HEK293 (cell line): Measurements from ENCODE around the gene SCOC.
A peak's percentile ranks its signal among the peaks of the same experiment; 100 is the strongest.

Experiments used
- BCL11B ChIP-seq: fragments of 450-650 bp; formaldehyde crosslinking; IDR thresholded peaks from 2 replicates; pipeline ENCODE4 v1.5.1; 2016; ENCODE audit warnings: low read depth, missing biosample characterization, missing genetic modification characterization
- KLF16 ChIP-seq: fragments of 450-650 bp; formaldehyde crosslinking; IDR thresholded peaks from 2 replicates; pipeline ENCODE4 v1.5.1; 2017; ENCODE audit warnings: missing biosample characterization, missing genetic modification characterization
- KLF8 ChIP-seq: fragments of 450-650 bp; formaldehyde crosslinking; IDR thresholded peaks from 2 replicates; pipeline ENCODE4 v1.5.1; 2016; ENCODE audit warnings: missing biosample characterization, missing genetic modification characterization
- ZBTB20 ChIP-seq: fragments of 450-650 bp; formaldehyde crosslinking; IDR thresholded peaks from 2 replicates; pipeline ENCODE4 v1.5.1; 2016; ENCODE audit warnings: missing biosample characterization, missing genetic modification characterization
- ZBTB48 ChIP-seq: fragments of 450-650 bp; formaldehyde crosslinking; IDR thresholded peaks from 2 replicates; pipeline ENCODE4 v1.5.1; 2016; ENCODE audit warnings: missing biosample characterization, missing genetic modification characterization
- ZBTB8A ChIP-seq: fragments of 450-650 bp; formaldehyde crosslinking; IDR thresholded peaks from 2 replicates; pipeline ENCODE4 v1.5.1; 2016; ENCODE audit warnings: missing biosample characterization, missing genetic modification characterization
- ZEB2 ChIP-seq: fragments of 450-650 bp; formaldehyde crosslinking; IDR thresholded peaks from 2 replicates; pipeline ENCODE4 v1.5.1; 2016; ENCODE audit warnings: missing biosample characterization, missing genetic modification characterization
- ZIC2 ChIP-seq: fragments of 450-650 bp; formaldehyde crosslinking; IDR thresholded peaks from 2 replicates; pipeline ENCODE4 v1.5.1; 2016; ENCODE audit warnings: missing biosample characterization, missing genetic modification characterization
- ZNF140 ChIP-seq: fragments of 450-650 bp; formaldehyde crosslinking; IDR thresholded peaks from 2 replicates; pipeline ENCODE4 v1.5.1; 2016; ENCODE audit warnings: missing biosample characterization, missing genetic modification characterization
- ZNF155 ChIP-seq: fragments of 450-650 bp; formaldehyde crosslinking; IDR thresholded peaks from 2 replicates; pipeline ENCODE4 v1.5.1; 2016; ENCODE audit warnings: missing biosample characterization, missing genetic modification characterization
- ZNF24 ChIP-seq: fragments of 450-650 bp; formaldehyde crosslinking; IDR thresholded peaks from 2 replicates; pipeline ENCODE4 v1.5.1; 2016; ENCODE audit warnings: missing biosample characterization, missing genetic modification characterization
- ZNF354C ChIP-seq: fragments of 450-650 bp; formaldehyde crosslinking; IDR thresholded peaks from 2 replicates; pipeline ENCODE4 v1.5.1; 2016; ENCODE audit warnings: missing biosample characterization, missing genetic modification characterization, low read depth, borderline replicate concordance
- ZNF366 ChIP-seq: fragments of 450-650 bp; formaldehyde crosslinking; conservative IDR thresholded peaks from 2 replicates; pipeline ENCODE4 v1.5.1; 2016; ENCODE audit warnings: missing biosample characterization, missing genetic modification characterization
- ZNF391 ChIP-seq: fragments of 450-650 bp; formaldehyde crosslinking; IDR thresholded peaks from 2 replicates; pipeline ENCODE4 v1.5.1; 2016; ENCODE audit warnings: low read depth, missing biosample characterization, missing genetic modification characterization, borderline replicate concordance
- ZNF473 ChIP-seq: fragments of 450-650 bp; formaldehyde crosslinking; IDR thresholded peaks from 2 replicates; pipeline ENCODE4 v1.5.1; 2017; ENCODE audit warnings: missing biosample characterization, missing genetic modification characterization
- ZNF514 ChIP-seq: fragments of 450-650 bp; formaldehyde crosslinking; IDR thresholded peaks from 2 replicates; pipeline ENCODE4 v1.5.1; 2016; ENCODE audit warnings: missing biosample characterization, missing genetic modification characterization
- ZNF521 ChIP-seq: fragments of 450-650 bp; formaldehyde crosslinking; IDR thresholded peaks from 2 replicates; pipeline ENCODE4 v1.5.1; 2017; ENCODE audit warnings: missing biosample characterization, mild to moderate bottlenecking, missing genetic modification characterization
- ZNF529 ChIP-seq: fragments of 450-650 bp; formaldehyde crosslinking; IDR thresholded peaks from 2 replicates; pipeline ENCODE4 v1.5.1; 2017; ENCODE audit warnings: missing genetic modification characterization, missing biosample characterization; ENCODE audit not compliant: insufficient replicate concordance
- ZNF555 ChIP-seq: fragments of 450-650 bp; formaldehyde crosslinking; conservative IDR thresholded peaks from 2 replicates; pipeline ENCODE4 v1.5.1; 2017; ENCODE audit warnings: missing biosample characterization, mild to moderate bottlenecking, missing genetic modification characterization, inconsistent platforms
- ZNF768 ChIP-seq: fragments of 450-650 bp; formaldehyde crosslinking; IDR thresholded peaks from 2 replicates; pipeline ENCODE4 v1.5.1; 2018; ENCODE audit warnings: missing biosample characterization, mild to moderate bottlenecking, missing genetic modification characterization
- ZNF791 ChIP-seq: fragments of 450-650 bp; formaldehyde crosslinking; IDR thresholded peaks from 2 replicates; pipeline ENCODE4 v1.5.1; 2016; ENCODE audit warnings: missing biosample characterization, missing genetic modification characterization
- ZNF830 ChIP-seq: fragments of 450-650 bp; IDR thresholded peaks from 2 replicates; pipeline ENCODE4 v1.5.0; 2018; ENCODE audit warnings: missing biosample characterization, missing genetic modification characterization, low read depth, mild to moderate bottlenecking, moderate library complexity
- ZSCAN23 ChIP-seq: fragments of 450-650 bp; formaldehyde crosslinking; IDR thresholded peaks from 2 replicates; pipeline ENCODE4 v1.5.1; 2016; ENCODE audit warnings: missing biosample characterization, missing genetic modification characterization
- ZSCAN5A ChIP-seq: fragments of 450-650 bp; formaldehyde crosslinking; IDR thresholded peaks from 2 replicates; pipeline ENCODE4 v1.5.1; 2016; ENCODE audit warnings: missing biosample characterization, missing genetic modification characterization
- ZXDB ChIP-seq: fragments of 450-650 bp; formaldehyde crosslinking; IDR thresholded peaks from 2 replicates; pipeline ENCODE4 v1.5.1; 2016; ENCODE audit warnings: missing biosample characterization, missing genetic modification characterization
- TF ChIP-seq, protein P1 (sequence below): fragments of 450-650 bp; formaldehyde crosslinking; IDR thresholded peaks from 2 replicates; pipeline ENCODE4 v1.5.1; 2016; ENCODE audit warnings: missing biosample characterization, missing genetic modification characterization
- TF ChIP-seq, protein P2 (sequence below): fragments of 450-650 bp; formaldehyde crosslinking; IDR thresholded peaks from 2 replicates; pipeline ENCODE4 v1.5.0; 2017; ENCODE audit warnings: missing biosample characterization, missing genetic modification characterization, borderline replicate concordance
- TF ChIP-seq, protein P3 (sequence below): fragments of 450-650 bp; formaldehyde crosslinking; IDR thresholded peaks from 2 replicates; pipeline ENCODE4 v1.5.1; 2016; ENCODE audit warnings: missing biosample characterization, missing genetic modification characterization
- TF ChIP-seq, protein P4 (sequence below): fragments of 450-650 bp; formaldehyde crosslinking; conservative IDR thresholded peaks from 2 replicates; pipeline ENCODE4 v1.5.1; 2016; ENCODE audit warnings: low read depth, missing biosample characterization, missing genetic modification characterization

The SCOC gene

GRCh38 chr4:140373328-140374129 is at the start of gene SCOC (continued):
- TF ChIP-seq ZBTB20 (peak; percentile 95), BCL11B (peak; percentile 80), ZNF529 (tag by site-specific recombination) (no peak), ZNF366 (tag by site-specific recombination) (peak; percentile 78), KLF16 (tag by site-specific recombination) (peak; percentile 81), ZNF555 (tag by site-specific recombination) (no peak), ZNF140 (no peak), ZSCAN23 (tag by site-specific recombination) (no peak), ZBTB8A (tag by site-specific recombination) (peak; percentile 53), ZXDB (peak; percentile 67), ZNF24 (tag by site-specific recombination) (peak; percentile 19; the same call in 1 of the 2 replicates), ZBTB48 (tag by site-specific recombination) (no peak), ZNF521 (tag by site-specific recombination) (no peak), ZNF514 (tag by site-specific recombination) (no peak), ZIC2 (peak; percentile 18; the same call in 1 of the 2 replicates), ZNF768 (tag by site-specific recombination) (no peak), KLF8 (tag by site-specific recombination) (peak; percentile 73), ZNF391 (no peak), ZEB2 (tag by site-specific recombination) (peak; percentile 38), ZNF354C (tag by site-specific recombination) (no peak), ZNF155 (tag by site-specific recombination) (no peak), ZSCAN5A (tag by site-specific recombination) (0 out of 2 replicates have a peak, but pooled peaks have one; percentile 50), ZNF830 (tag by site-specific recombination) (no peak), ZNF791 (tag by site-specific recombination) (no peak), ZNF473 (tag by site-specific recombination) (no peak)
- TF ChIP-seq, protein P1, sequence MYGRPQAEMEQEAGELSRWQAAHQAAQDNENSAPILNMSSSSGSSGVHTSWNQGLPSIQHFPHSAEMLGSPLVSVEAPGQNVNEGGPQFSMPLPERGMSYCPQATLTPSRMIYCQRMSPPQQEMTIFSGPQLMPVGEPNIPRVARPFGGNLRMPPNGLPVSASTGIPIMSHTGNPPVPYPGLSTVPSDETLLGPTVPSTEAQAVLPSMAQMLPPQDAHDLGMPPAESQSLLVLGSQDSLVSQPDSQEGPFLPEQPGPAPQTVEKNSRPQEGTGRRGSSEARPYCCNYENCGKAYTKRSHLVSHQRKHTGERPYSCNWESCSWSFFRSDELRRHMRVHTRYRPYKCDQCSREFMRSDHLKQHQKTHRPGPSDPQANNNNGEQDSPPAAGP (tag by site-specific recombination): no peak
- TF ChIP-seq, protein P2, sequence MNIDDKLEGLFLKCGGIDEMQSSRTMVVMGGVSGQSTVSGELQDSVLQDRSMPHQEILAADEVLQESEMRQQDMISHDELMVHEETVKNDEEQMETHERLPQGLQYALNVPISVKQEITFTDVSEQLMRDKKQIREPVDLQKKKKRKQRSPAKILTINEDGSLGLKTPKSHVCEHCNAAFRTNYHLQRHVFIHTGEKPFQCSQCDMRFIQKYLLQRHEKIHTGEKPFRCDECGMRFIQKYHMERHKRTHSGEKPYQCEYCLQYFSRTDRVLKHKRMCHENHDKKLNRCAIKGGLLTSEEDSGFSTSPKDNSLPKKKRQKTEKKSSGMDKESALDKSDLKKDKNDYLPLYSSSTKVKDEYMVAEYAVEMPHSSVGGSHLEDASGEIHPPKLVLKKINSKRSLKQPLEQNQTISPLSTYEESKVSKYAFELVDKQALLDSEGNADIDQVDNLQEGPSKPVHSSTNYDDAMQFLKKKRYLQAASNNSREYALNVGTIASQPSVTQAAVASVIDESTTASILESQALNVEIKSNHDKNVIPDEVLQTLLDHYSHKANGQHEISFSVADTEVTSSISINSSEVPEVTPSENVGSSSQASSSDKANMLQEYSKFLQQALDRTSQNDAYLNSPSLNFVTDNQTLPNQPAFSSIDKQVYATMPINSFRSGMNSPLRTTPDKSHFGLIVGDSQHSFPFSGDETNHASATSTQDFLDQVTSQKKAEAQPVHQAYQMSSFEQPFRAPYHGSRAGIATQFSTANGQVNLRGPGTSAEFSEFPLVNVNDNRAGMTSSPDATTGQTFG (tag by site-specific recombination): no peak
- TF ChIP-seq, protein P3, sequence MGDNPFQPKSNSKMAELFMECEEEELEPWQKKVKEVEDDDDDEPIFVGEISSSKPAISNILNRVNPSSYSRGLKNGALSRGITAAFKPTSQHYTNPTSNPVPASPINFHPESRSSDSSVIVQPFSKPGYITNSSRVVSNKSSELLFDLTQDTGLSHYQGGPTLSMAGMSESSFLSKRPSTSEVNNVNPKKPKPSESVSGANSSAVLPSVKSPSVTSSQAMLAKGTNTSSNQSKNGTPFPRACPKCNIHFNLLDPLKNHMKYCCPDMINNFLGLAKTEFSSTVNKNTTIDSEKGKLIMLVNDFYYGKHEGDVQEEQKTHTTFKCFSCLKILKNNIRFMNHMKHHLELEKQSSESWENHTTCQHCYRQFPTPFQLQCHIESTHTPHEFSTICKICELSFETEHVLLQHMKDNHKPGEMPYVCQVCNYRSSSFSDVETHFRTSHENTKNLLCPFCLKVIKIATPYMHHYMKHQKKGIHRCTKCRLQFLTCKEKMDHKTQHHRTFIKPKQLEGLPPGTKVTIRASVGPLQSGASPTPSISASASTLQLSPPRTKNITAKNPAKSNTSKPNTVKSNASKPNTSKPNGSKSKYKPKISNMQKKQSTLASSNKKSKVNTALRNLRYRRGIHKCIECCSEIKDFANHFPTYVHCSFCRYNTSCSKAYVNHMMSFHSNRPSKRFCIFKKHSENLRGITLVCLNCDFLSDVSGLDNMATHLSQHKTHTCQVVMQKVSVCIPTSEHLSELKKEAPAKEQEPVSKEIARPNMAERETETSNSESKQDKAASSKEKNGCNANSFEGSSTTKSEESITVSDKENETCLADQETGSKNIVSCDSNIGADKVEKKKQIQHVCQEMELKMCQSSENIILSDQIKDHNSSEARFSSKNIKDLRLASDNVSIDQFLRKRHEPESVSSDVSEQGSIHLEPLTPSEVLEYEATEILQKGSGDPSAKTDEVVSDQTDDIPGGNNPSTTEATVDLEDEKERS (tag by site-specific recombination): no peak
- TF ChIP-seq, protein P4, sequence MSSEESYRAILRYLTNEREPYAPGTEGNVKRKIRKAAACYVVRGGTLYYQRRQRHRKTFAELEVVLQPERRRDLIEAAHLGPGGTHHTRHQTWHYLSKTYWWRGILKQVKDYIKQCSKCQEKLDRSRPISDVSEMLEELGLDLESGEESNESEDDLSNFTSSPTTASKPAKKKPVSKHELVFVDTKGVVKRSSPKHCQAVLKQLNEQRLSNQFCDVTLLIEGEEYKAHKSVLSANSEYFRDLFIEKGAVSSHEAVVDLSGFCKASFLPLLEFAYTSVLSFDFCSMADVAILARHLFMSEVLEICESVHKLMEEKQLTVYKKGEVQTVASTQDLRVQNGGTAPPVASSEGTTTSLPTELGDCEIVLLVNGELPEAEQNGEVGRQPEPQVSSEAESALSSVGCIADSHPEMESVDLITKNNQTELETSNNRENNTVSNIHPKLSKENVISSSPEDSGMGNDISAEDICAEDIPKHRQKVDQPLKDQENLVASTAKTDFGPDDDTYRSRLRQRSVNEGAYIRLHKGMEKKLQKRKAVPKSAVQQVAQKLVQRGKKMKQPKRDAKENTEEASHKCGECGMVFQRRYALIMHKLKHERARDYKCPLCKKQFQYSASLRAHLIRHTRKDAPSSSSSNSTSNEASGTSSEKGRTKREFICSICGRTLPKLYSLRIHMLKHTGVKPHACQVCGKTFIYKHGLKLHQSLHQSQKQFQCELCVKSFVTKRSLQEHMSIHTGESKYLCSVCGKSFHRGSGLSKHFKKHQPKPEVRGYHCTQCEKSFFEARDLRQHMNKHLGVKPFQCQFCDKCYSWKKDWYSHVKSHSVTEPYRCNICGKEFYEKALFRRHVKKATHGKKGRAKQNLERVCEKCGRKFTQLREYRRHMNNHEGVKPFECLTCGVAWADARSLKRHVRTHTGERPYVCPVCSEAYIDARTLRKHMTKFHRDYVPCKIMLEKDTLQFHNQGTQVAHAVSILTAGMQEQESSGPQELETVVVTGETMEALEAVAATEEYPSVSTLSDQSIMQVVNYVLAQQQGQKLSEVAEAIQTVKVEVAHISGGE (tag by site-specific recombination): 0 out of 2 replicates have a peak, but pooled peaks have one; percentile 22
